Fibroblast of the aortic adventitia (primary cell): ENCODE data around the gene EIF3B. TPM values are rescaled to one million over a fixed set of nuclear protein-coding genes. Genes with fewer than 3 reads are reported as not detected.
"Not testable (repeated sequence)": the region's sequence is repeated elsewhere in the genome, so short reads cannot be mapped to it uniquely, and the experiment has no call there.

Experiments
- DNase-seq: peaks from one replicate; pipeline ENCODE4 v3.0.0-alpha.2; 2010; ENCODE audit warnings: low read depth
- H3K4me3 ChIP-seq: 2 replicates; pipeline ENCODE4 v1.5.1; 2011; ENCODE audit warnings: low read depth, mild to moderate bottlenecking, control low read depth, low read length, moderate library complexity
- total RNA-seq: library from RNA; depleted of rRNA; stranded (reverse); fragments of >200 nt; gene quantifications from 2 replicates; pipeline ENCODE4 v1.2.3, GENCODE V29; 2012; ENCODE audit warnings: low replicate concordance
- TF ChIP-seq, protein P1 (sequence below): IDR thresholded peaks from 2 replicates; pipeline ENCODE4 v1.5.1; 2011; ENCODE audit warnings: mild to moderate bottlenecking, low read length, control low read depth, inconsistent platforms; ENCODE audit not compliant: insufficient read depth

EIF3B gene
- total RNA-seq, 1 donor: 150 TPM

DNA sequence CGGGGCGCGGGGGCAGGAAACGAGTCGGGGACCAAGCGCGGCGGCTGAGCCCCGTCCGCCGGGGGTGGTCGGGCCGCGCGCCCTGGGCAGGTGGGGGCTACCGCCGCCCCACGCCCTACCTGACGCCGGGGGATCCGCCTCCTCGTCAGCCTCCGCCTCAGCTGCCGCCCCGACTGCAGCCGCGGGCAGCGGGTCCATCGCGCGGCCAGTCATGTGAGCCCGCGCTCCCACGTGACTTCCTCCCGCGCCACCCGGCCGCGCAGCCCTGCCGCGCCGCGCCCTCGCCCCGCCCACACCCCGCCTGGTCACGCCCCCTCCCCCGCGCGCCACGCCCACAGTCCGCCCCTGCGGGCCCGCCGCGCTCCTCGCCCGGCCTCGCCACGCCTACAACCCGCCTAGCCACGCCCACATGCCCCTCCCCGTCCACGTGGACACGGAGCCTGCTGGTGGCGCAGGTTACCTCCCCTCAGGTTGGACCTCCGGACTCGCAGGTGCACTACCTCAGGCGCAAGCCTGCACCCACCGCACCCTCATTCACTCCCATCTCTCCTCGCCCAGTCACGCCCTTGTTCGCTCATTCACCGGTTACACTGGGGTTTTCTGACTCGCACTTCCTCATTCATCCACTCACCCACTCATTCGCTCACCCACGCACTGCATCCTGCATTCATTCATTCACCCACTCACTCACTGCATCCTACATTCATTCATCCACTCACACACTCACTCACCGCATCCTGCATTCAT lies 40.2 kb upstream of the EIF3B start, which contains the start of gene SNX8:
TSS of gene SNX8 (minus strand) at position 233 of the 747 bp plus-strand sequence. CDS start at position 213, 20 bp downstream.
- DNase-seq: peak; percentile 77
- TF ChIP-seq, protein P1, sequence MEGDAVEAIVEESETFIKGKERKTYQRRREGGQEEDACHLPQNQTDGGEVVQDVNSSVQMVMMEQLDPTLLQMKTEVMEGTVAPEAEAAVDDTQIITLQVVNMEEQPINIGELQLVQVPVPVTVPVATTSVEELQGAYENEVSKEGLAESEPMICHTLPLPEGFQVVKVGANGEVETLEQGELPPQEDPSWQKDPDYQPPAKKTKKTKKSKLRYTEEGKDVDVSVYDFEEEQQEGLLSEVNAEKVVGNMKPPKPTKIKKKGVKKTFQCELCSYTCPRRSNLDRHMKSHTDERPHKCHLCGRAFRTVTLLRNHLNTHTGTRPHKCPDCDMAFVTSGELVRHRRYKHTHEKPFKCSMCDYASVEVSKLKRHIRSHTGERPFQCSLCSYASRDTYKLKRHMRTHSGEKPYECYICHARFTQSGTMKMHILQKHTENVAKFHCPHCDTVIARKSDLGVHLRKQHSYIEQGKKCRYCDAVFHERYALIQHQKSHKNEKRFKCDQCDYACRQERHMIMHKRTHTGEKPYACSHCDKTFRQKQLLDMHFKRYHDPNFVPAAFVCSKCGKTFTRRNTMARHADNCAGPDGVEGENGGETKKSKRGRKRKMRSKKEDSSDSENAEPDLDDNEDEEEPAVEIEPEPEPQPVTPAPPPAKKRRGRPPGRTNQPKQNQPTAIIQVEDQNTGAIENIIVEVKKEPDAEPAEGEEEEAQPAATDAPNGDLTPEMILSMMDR: peak; percentile 9
- H3K4me3 ChIP-seq: peak within 1 kb of the TSS; percentile 91

- DNase-seq: not testable (repeated sequence)
- H3K4me3 ChIP-seq: peak overlapping the region; percentile 76
Measured at GRCh38 chr7:2314956-2315530, 39.6 kb upstream of the EIF3B start.

GRCh38 chr7:2315787-2316186 lies 38.8 kb upstream of the EIF3B start:
- TF ChIP-seq, protein P1: no peak
- H3K4me3 ChIP-seq: no peak overlapping the region
- no peak for DNase-seq

GRCh38 chr7:2316578-2316977 lies 38.0 kb upstream of the EIF3B start:
- H3K4me3 ChIP-seq: no peak overlapping the region
- TF ChIP-seq, protein P1: no peak
- DNase-seq: no peak

DNA sequence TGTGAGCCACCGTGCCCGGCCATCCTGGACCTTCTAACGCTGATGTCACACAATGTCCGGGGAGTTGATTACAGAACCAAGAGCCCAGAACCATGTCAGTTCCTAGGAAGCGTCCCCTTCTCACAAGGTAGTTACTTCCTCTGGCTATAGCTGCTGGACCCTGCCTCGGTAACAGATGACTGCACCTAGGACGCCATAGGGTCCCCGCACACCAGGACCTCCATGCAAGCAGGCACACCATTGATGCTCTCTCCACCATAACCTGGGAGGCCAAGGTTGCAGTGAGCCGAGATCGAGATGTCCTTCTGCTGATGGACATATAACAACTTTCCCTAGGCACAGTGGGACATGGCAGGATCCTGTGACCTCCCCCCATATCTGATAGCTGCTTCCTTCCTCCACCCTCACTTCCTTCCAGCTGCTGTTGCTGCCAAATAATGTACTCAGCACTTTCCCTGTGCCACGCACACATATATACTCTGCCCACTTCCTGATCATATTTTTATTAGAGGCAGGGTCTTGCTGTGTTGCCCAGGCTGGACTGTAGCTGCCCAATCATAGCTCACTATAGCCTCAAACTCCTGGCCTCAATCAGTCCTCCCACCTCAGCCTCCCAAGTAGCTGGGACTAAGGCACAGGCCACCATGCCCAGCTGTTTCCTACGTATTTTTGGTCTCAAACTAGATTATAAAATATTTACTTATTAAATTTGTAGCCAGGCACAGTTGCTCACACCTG lies 36.9 kb upstream of the EIF3B start:
- no peak overlapping the region for H3K4me3 ChIP-seq
- TF ChIP-seq, protein P1: no peak
- DNase-seq: no peak

DNA sequence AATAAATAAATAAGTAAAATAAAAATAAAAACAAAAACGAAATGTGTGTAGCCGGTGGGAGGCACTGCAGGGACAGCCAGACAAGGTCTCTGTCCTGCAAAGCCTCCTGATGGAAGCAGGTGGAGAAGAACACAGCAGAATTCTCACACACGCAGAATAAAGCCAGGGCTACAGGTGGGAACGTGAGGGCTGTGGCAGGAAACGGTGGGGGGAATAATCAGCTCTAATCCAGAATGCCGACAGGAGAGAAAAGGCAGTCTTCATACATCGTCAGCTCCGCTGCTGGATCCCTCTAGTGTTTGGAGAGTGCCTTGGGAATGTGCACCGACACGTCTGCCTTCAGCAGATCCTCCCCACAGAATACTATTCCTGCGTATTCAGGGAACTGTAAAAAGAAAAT lies 33.6 kb upstream of the EIF3B start:
- TF ChIP-seq, protein P1: peak; percentile 21
- peak; percentile 27 for DNase-seq
- H3K4me3 ChIP-seq: no peak overlapping the region

- TF ChIP-seq, protein P1: no peak
- no peak overlapping the region for H3K4me3 ChIP-seq
- no peak for DNase-seq
Measured at GRCh38 chr7:2325162-2325561, 29.5 kb upstream of the EIF3B start.
